HepG2 (cell line): ENCODE data around the gene MFSD2B. TPM values are rescaled to one million over a fixed set of nuclear protein-coding genes. Genes with fewer than 3 reads are reported as not detected.

ENCODE experiments used
- BORCS8-MEF2B ChIP-seq: sonication (generic); formaldehyde crosslinking; IDR thresholded peaks from 2 replicates; pipeline ENCODE4 v1.8.0; 2022; ENCODE audit warnings: mild to moderate bottlenecking, missing genetic modification reagents
- DPF2 ChIP-seq: sonication (generic); formaldehyde crosslinking; IDR thresholded peaks from 2 replicates; pipeline ENCODE4 v1.4.0; 2020; ENCODE audit warnings: mild to moderate bottlenecking, low read depth, missing genetic modification reagents, borderline replicate concordance
- HDAC1 ChIP-seq: sonication (generic); formaldehyde crosslinking; IDR thresholded peaks from 2 replicates; pipeline ENCODE4 v1.5.1; 2020; ENCODE audit warnings: mild to moderate bottlenecking, missing genetic modification reagents
- HNRNPK ChIP-seq: fragments of 200-400 bp; formaldehyde crosslinking; IDR thresholded peaks from 2 replicates; pipeline ENCODE4 v1.6.1; 2018; ENCODE audit warnings: low read length, low read depth, moderate library complexity, mild to moderate bottlenecking; ENCODE audit not compliant: poor library complexity, severe bottlenecking
- HOXA5 ChIP-seq: sonication (generic); formaldehyde crosslinking; IDR thresholded peaks from 2 replicates; pipeline ENCODE4 v1.4.0; 2020; ENCODE audit warnings: missing genetic modification reagents
- SATB2 ChIP-seq: sonication (generic); formaldehyde crosslinking; IDR thresholded peaks from 2 replicates; pipeline ENCODE4 v1.5.0; 2020; ENCODE audit warnings: missing genetic modification reagents
- SKI ChIP-seq: fragments of 450-650 bp; IDR thresholded peaks from one replicate; pipeline ENCODE4 v1.6.1; 2018; ENCODE audit warnings: mild to moderate bottlenecking; ENCODE audit not compliant: partially characterized antibody
- TBP ChIP-seq: sonication (generic); formaldehyde crosslinking; IDR thresholded peaks from 2 replicates; pipeline ENCODE4 v1.5.0; 2020; ENCODE audit warnings: missing genetic modification reagents
- ZBTB7A ChIP-seq: sonication (generic); formaldehyde crosslinking; IDR thresholded peaks from 2 replicates; pipeline ENCODE4 v1.8.0; 2022; ENCODE audit warnings: mild to moderate bottlenecking, missing genetic modification reagents
- ZC3H13 ChIP-seq: sonication (generic); formaldehyde crosslinking; IDR thresholded peaks from 2 replicates; pipeline ENCODE4 v1.8.1; 2023; ENCODE audit warnings: mild to moderate bottlenecking, missing genetic modification reagents, moderate library complexity
- ZNF234 ChIP-seq: sonication (generic); formaldehyde crosslinking; conservative IDR thresholded peaks from 2 replicates; pipeline ENCODE4 v1.5.1; 2020; ENCODE audit warnings: mild to moderate bottlenecking, missing genetic modification reagents
- ZNF260 ChIP-seq: sonication (generic); formaldehyde crosslinking; IDR thresholded peaks from 2 replicates; pipeline ENCODE4 v1.4.0; 2020; ENCODE audit warnings: missing genetic modification reagents, low read depth, mild to moderate bottlenecking, borderline replicate concordance
- ZSCAN31 ChIP-seq: sonication (generic); formaldehyde crosslinking; IDR thresholded peaks from 2 replicates; pipeline ENCODE4 v1.5.0; 2020; ENCODE audit warnings: low read depth, mild to moderate bottlenecking, missing genetic modification reagents
- polyA plus RNA-seq, 8 experiments: library from polyadenylated mRNA; depleted of rRNA in 3 of 8; stranded (reverse) in 7 of 8; unstranded in 1 of 8; fragments of >200 nt; fragmentation: Illumina TruSeq in 4 of 8; extraction: Trizol in 4 of 8; gene quantifications; 2 replicates each; pipeline versions ENCODE4 v1.2.1 to v1.2.3, GENCODE V29; 2011 to 2016; ENCODE audit warnings: low read depth in 4 of 8, missing spikeins in 1 of 8, mixed read lengths in 1 of 8; ENCODE audit not compliant: insufficient read depth in 1 of 8
- total RNA-seq, 5 experiments: library from RNA; depleted of rRNA; stranded (reverse); fragments of >200 nt; fragmentation: Illumina TruSeq; extraction: Trizol; gene quantifications; 2 replicates each; pipeline ENCODE4 v1.2.3, GENCODE V29; 2016; ENCODE audit warnings: low read depth in 1 of 5
- TF ChIP-seq, protein P1 (sequence below): sonication (generic); formaldehyde crosslinking; IDR thresholded peaks from 2 replicates; pipeline ENCODE4 v1.5.0; 2020; ENCODE audit warnings: missing genetic modification reagents
- TF ChIP-seq, protein P2 (sequence below): IDR thresholded peaks from 2 replicates; pipeline ENCODE4 v1.6.1; 2016; ENCODE audit warnings: low read depth, control low read depth
- TF ChIP-seq, protein P3 (sequence below): IDR thresholded peaks from 2 replicates; pipeline ENCODE4 v1.6.1; 2018; ENCODE audit warnings: missing genetic modification reagents, mild to moderate bottlenecking, missing compliant biosample characterization
- TF ChIP-seq, protein P4 (sequence below), 2 experiments: IDR thresholded peaks; 2 replicates each; pipeline ENCODE4 v1.6.1; 2011 to 2012; ENCODE audit warnings: low read length in 2 of 2, borderline replicate concordance in 1 of 2, low read depth in 1 of 2, mild to moderate bottlenecking in 1 of 2, moderate library complexity in 1 of 2
- TF ChIP-seq, protein P5 (sequence below): conservative IDR thresholded peaks from 2 replicates; pipeline ENCODE4 v1.6.1; 2018; ENCODE audit warnings: missing genetic modification reagents

Gene MFSD2B
- total and polyA plus RNA-seq, 2 of the 13 experiments (the other 11 are each of a cell fraction or from before 2014, with no cell fraction given) = 0.21 to 0.93 TPM

DNA sequence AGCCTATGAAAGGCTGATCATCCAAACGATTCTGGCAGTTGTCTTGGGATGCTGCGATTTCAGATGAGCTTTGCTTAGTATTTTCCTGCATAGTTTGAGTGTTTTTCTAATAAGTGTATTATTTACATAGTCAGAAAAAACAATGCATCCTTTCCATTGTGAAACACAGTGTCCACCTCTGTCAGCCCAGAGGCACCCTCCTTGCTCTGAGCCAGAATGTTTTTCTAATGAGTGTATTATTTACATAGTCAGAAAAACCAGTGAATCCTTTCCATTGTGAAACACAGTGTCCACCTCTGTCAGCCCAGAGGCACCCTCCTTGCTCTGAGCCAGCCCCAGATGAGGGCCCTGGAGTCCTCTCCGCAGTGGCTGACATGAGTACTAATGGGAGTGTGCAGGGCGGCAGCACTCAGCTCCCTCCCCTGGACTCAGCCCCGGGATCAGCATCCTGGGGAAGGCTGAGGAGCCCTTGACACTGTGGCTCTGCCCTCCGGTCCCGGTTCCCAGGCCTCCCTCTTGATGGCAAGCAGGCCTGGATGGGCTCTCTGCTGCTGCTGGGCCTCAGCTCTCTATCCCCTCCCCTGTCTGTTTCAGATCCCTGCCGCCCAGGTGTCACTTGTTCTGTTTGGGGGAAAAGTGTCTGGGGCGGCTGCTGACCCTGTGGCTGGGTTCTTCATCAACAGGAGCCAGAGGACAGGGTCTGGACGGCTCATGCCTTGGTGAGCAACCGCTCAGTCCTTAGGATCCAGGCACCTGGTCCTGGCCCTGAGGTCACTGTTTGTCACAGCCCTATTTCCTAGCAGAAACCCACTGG, 5.9 kb downstream of the MFSD2B start (continued):
- peak; percentile 74; the same call in 1 of the 2 replicates for TF ChIP-seq BORCS8-MEF2B (CRISPR knock-in tag)
- TF ChIP-seq SKI = peak; percentile 46
- TF ChIP-seq ZC3H13 = peak; percentile 31; the same call in 1 of the 2 replicates
- peak; percentile 87 for TF ChIP-seq HDAC1 (CRISPR knock-in tag)
- TF ChIP-seq, protein P1, sequence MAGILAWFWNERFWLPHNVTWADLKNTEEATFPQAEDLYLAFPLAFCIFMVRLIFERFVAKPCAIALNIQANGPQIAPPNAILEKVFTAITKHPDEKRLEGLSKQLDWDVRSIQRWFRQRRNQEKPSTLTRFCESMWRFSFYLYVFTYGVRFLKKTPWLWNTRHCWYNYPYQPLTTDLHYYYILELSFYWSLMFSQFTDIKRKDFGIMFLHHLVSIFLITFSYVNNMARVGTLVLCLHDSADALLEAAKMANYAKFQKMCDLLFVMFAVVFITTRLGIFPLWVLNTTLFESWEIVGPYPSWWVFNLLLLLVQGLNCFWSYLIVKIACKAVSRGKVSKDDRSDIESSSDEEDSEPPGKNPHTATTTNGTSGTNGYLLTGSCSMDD (CRISPR knock-in tag) = no peak
- TF ChIP-seq, protein P2, sequence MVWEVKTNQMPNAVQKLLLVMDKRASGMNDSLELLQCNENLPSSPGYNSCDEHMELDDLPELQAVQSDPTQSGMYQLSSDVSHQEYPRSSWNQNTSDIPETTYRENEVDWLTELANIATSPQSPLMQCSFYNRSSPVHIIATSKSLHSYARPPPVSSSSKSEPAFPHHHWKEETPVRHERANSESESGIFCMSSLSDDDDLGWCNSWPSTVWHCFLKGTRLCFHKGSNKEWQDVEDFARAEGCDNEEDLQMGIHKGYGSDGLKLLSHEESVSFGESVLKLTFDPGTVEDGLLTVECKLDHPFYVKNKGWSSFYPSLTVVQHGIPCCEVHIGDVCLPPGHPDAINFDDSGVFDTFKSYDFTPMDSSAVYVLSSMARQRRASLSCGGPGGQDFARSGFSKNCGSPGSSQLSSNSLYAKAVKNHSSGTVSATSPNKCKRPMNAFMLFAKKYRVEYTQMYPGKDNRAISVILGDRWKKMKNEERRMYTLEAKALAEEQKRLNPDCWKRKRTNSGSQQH (CRISPR knock-in tag) = peak; percentile 45; the same call in 1 of the 2 replicates
- peak; percentile 94 for TF ChIP-seq DPF2 (CRISPR knock-in tag)
- TF ChIP-seq, protein P3, sequence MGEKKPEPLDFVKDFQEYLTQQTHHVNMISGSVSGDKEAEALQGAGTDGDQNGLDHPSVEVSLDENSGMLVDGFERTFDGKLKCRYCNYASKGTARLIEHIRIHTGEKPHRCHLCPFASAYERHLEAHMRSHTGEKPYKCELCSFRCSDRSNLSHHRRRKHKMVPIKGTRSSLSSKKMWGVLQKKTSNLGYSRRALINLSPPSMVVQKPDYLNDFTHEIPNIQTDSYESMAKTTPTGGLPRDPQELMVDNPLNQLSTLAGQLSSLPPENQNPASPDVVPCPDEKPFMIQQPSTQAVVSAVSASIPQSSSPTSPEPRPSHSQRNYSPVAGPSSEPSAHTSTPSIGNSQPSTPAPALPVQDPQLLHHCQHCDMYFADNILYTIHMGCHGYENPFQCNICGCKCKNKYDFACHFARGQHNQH = peak; percentile 65
- TF ChIP-seq HOXA5 (CRISPR knock-in tag) = 0 out of 2 replicates have a peak, but pooled peaks have one; percentile 38
- TF ChIP-seq ZNF260 (CRISPR knock-in tag) = no peak; the same call in 1 of the 2 replicates
- no peak for TF ChIP-seq TBP (CRISPR knock-in tag)
- no peak for TF ChIP-seq SATB2 (CRISPR knock-in tag)
- TF ChIP-seq ZBTB7A (CRISPR knock-in tag) = no peak
- TF ChIP-seq, protein P4, sequence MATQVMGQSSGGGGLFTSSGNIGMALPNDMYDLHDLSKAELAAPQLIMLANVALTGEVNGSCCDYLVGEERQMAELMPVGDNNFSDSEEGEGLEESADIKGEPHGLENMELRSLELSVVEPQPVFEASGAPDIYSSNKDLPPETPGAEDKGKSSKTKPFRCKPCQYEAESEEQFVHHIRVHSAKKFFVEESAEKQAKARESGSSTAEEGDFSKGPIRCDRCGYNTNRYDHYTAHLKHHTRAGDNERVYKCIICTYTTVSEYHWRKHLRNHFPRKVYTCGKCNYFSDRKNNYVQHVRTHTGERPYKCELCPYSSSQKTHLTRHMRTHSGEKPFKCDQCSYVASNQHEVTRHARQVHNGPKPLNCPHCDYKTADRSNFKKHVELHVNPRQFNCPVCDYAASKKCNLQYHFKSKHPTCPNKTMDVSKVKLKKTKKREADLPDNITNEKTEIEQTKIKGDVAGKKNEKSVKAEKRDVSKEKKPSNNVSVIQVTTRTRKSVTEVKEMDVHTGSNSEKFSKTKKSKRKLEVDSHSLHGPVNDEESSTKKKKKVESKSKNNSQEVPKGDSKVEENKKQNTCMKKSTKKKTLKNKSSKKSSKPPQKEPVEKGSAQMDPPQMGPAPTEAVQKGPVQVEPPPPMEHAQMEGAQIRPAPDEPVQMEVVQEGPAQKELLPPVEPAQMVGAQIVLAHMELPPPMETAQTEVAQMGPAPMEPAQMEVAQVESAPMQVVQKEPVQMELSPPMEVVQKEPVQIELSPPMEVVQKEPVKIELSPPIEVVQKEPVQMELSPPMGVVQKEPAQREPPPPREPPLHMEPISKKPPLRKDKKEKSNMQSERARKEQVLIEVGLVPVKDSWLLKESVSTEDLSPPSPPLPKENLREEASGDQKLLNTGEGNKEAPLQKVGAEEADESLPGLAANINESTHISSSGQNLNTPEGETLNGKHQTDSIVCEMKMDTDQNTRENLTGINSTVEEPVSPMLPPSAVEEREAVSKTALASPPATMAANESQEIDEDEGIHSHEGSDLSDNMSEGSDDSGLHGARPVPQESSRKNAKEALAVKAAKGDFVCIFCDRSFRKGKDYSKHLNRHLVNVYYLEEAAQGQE (IDR thresholded peaks at IDR 0.05; ENCODE audit: borderline replicate concordance in 1 of 2, low read depth in 1 of 2, low read length in 2 of 2) = 0 out of 4 replicates have a peak, but pooled peaks of 1 of the 2 experiments have one; percentile 8
- peak; percentile 79 for TF ChIP-seq ZSCAN31 (CRISPR knock-in tag)
- no peak for TF ChIP-seq HNRNPK
- no peak for TF ChIP-seq ZNF234
- TF ChIP-seq, protein P5, sequence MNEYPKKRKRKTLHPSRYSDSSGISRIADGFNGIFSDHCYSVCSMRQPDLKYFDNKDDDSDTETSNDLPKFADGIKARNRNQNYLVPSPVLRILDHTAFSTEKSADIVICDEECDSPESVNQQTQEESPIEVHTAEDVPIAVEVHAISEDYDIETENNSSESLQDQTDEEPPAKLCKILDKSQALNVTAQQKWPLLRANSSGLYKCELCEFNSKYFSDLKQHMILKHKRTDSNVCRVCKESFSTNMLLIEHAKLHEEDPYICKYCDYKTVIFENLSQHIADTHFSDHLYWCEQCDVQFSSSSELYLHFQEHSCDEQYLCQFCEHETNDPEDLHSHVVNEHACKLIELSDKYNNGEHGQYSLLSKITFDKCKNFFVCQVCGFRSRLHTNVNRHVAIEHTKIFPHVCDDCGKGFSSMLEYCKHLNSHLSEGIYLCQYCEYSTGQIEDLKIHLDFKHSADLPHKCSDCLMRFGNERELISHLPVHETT (CRISPR knock-in tag) = peak; percentile 55; the same call in 1 of the 2 replicates
